COLO829 (cell line): ENCODE measurements around the gene RFXANK.

Source experiments
- DNase-seq: peaks from one replicate; pipeline ENCODE4 v3.0.0; 2012; ENCODE audit warnings: low spot score

RFXANK gene

GRCh38 chr19:19232261-19232721, 40.2 kb downstream of the RFXANK start:
- no peak for DNase-seq

DNA sequence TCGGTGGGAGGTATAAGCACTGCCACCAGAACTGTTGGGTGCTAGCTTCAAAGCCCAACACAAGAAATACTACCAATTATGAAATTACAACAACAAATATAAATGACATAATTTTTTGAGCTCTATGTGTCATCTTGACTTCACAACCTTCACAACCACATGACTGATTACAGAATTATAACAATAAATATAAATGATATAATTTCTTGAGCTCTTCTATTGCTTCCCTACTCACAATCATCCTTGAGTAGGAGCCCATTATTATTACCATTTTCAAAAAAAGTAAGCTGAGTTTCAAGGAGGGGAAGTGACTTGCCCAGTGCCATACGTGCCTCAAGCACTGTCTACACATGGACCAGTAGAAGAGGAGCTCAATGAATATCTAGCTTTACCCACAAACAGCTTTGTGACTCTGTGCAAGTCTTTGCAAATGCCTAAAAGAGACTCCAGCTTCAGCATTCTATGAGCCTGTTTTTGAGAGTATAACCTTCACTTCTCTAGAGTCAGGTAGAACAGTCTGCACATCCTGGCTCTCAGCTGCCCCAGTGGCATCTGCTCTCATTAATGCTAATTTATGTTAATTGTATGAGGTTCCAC, 42.3 kb downstream of the RFXANK start:
- no peak for DNase-seq

GRCh38 chr19:19236173-19236572, 44.1 kb downstream of the RFXANK start:
- DNase-seq: no peak

DNA sequence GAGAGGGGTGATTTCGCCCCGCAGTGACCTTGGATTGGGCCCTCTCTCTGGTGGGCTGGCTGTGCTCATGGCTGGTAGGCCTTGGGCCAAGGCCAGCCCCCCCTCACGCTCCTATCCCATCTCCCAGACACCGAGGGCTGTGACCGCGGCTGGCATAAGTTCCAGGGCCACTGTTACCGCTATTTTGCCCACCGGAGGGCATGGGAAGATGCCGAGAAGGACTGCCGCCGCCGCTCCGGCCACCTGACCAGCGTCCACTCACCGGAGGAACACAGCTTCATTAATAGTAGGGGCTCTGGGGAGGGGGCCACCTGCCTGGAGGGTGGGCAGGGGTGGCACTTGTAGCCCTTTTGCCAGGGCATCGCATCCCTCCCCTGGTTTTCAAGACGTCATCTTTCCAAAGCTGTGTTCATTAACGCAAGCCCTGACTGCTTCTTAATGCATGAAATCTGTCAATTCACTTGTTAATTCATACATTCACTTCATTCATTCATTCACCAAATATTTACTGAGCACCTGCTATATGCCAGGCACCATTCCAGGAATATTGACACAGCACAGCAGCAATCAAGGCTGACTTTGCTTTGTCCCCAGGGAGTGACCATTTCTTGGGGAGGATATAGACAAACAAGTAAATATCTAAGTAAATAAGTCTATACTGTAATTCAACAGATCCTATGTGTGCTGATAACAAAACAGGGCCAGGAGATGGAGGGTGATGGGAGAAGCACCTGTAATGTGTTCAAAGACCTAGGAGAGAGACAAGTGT, 46.3 kb downstream of the RFXANK start:
- no peak for DNase-seq

DNA sequence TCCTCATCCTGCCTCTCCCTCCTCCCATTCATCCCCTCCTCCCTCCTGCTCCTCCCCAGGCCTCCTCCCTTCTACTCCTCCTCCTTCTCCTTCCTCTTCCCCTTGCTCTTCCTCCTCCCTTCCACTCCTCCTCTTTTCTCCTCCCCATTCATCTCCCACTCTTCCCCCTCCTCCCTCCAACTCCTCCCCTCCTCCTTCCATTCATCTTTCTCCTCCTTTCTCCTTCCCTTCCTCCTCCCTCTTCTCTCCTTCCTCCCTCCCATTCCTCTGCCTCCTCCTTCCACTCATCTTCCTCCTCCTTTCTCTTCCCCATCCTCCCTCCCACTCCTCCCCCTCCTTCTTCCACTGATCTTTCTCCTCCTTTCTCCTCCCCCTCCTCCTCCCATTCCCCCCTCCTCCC, 47.6 kb downstream of the RFXANK start:
- no peak for DNase-seq

GRCh38 chr19:19240476-19240875, 48.4 kb downstream of the RFXANK start:
- no peak for DNase-seq

GRCh38 chr19:19250196-19250801, 58.2 kb downstream of the RFXANK start:
- DNase-seq: no peak
